SU-DHL-6 (cell line): ENCODE data around the gene SUMO2.

ENCODE experiments used
- H2AFZ ChIP-seq: fragments of 200-600 bp; sonication (generic); 2 replicates; pipeline ENCODE4 v1.6.1; 2014; ENCODE audit warnings: low read depth, mild to moderate bottlenecking, moderate library complexity, mixed read lengths, antibody characterized with exemption, low read length; ENCODE audit not compliant: severe bottlenecking
- H3F3A ChIP-seq: fragments of 200-600 bp; shearing (Covaris generic); 2 replicates; pipeline ENCODE4 v1.6.0; 2016; ENCODE audit warnings: antibody characterized with exemption, mild to moderate bottlenecking; ENCODE audit not compliant: insufficient read depth
- H3K27ac ChIP-seq: fragments of 200-600 bp; sonication (generic); 2 replicates; pipeline ENCODE4 v1.5.1; 2016; ENCODE audit warnings: low read depth, mild to moderate bottlenecking, low read length, moderate library complexity, mixed read lengths
- H3K27me3 ChIP-seq: fragments of 200-600 bp; sonication (generic), shearing (Covaris generic); 2 replicates; pipeline ENCODE4 v1.6.0; 2014; ENCODE audit warnings: mild to moderate bottlenecking, low read length
- H3K36me3 ChIP-seq: fragments of 200-600 bp; sonication (generic); 2 replicates; pipeline ENCODE4 v1.6.1; 2014; ENCODE audit warnings: mild to moderate bottlenecking, low read length, mixed read lengths
- H3K4me2 ChIP-seq: fragments of 300-600, 200-600 bp; shearing (Covaris generic), sonication (generic); 2 replicates; pipeline ENCODE4 v1.6.0; 2014; ENCODE audit warnings: low read length, low read depth, mild to moderate bottlenecking; ENCODE audit not compliant: poor library complexity, severe bottlenecking
- H3K4me3 ChIP-seq: fragments of 200-600 bp; sonication (generic); 2 replicates; pipeline ENCODE4 v1.5.1; 2014; ENCODE audit warnings: antibody characterized with exemption, low read length, mild to moderate bottlenecking, mixed read lengths; ENCODE audit not compliant: insufficient read depth, poor library complexity, severe bottlenecking
- H3K79me2 ChIP-seq: fragments of 200-600 bp; sonication (generic); 2 replicates; pipeline ENCODE4 v1.6.1; 2014; ENCODE audit warnings: mild to moderate bottlenecking, low read length, moderate library complexity; ENCODE audit not compliant: insufficient read depth
- H3K9ac ChIP-seq: fragments of 200-600 bp; sonication (generic); 2 replicates; pipeline ENCODE4 v1.7.0; 2014; ENCODE audit warnings: mild to moderate bottlenecking, low read length
- H3K9me2 ChIP-seq: fragments of 200-600 bp; sonication (generic); replicated peaks from 2 replicates; pipeline ENCODE4 v1.6.1; 2014; ENCODE audit warnings: low read length; ENCODE audit not compliant: insufficient read depth
- H3K9me3 ChIP-seq: fragments of 200-600 bp; sonication (generic); 2 replicates; pipeline ENCODE4 v1.6.1; 2014; ENCODE audit warnings: low read length, mixed read lengths; ENCODE audit not compliant: insufficient read depth
- H4K20me1 ChIP-seq: fragments of 200-600 bp; sonication (generic); 2 replicates; pipeline ENCODE4 v1.6.1; 2014; ENCODE audit warnings: low read depth, mild to moderate bottlenecking, antibody characterized with exemption, low read length, moderate library complexity, mixed read lengths
- EZH2phosphoT487 ChIP-seq: fragments of 200-600 bp; sonication (generic), shearing (Covaris generic); conservative IDR thresholded peaks from 2 replicates; pipeline ENCODE4 v1.6.1; 2018; ENCODE audit warnings: mild to moderate bottlenecking, antibody characterized with exemption, low read length, moderate library complexity, mixed read lengths
- TF ChIP-seq, protein P1 (sequence below): fragments of 200-600 bp; sonication (generic); IDR thresholded peaks from one replicate; pipeline ENCODE4 v1.5.1; 2017; ENCODE audit warnings: antibody characterized with exemption, mild to moderate bottlenecking, low read length, moderate library complexity; ENCODE audit not compliant: insufficient read depth, poor library complexity, severe bottlenecking

The SUMO2 gene

DNA sequence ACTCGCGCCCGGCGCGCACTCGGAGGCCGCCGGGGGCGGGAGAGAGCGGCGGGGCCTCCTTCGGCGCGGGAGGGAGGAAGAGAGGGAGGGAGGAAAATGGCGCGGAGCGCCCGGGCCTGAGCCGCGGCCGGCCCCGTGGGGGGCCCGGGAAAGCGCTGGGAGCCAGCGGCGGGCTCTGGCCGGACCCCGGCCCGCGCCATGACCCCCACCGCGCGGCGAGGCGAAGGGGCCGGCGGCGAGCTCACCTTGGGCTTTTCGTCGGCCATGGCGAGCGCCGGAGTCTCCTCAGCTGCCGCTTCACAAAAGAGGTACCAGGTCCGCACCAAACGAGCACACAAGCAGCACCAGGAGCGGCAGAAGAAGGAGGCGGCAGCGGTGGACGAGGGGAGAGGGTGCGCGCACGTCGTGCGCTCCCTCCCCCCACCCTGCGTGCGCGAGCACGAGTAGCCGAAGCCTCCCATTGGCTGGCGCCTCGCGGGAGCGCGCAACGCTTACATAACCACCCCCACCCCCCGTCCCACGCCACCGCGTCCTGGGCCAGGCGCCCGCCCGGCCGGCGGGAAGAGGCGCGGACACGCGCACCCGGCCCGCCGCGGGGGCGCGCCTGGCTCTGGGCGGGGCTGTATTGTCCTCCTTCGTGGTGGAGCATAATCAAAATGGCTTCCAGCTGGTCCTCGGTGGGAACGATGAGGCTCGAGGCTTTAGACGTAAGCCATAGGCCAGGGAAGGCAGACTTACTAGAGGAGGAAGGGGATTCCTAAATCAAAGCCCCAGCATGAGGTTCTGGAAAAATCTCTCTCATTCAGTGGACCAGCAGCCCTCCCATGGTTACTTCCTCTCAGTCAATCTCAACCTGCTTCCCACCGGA is at the start of gene SUMO2:
SUMO2 (minus strand) TSS at position 391 of the 868 bp plus-strand sequence; CDS start at position 266, 125 bp downstream.
- TF ChIP-seq EZH2phosphoT487 = no peak
- TF ChIP-seq, protein P1, sequence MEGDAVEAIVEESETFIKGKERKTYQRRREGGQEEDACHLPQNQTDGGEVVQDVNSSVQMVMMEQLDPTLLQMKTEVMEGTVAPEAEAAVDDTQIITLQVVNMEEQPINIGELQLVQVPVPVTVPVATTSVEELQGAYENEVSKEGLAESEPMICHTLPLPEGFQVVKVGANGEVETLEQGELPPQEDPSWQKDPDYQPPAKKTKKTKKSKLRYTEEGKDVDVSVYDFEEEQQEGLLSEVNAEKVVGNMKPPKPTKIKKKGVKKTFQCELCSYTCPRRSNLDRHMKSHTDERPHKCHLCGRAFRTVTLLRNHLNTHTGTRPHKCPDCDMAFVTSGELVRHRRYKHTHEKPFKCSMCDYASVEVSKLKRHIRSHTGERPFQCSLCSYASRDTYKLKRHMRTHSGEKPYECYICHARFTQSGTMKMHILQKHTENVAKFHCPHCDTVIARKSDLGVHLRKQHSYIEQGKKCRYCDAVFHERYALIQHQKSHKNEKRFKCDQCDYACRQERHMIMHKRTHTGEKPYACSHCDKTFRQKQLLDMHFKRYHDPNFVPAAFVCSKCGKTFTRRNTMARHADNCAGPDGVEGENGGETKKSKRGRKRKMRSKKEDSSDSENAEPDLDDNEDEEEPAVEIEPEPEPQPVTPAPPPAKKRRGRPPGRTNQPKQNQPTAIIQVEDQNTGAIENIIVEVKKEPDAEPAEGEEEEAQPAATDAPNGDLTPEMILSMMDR = no peak
- Histone ChIP-seq H4K20me1 (peaks cover 6% of the 10 kb centered on the region; the same call in 1 of the 2 replicates), H3K36me3 (peaks cover 8% of the 10 kb centered on the region; the same call in 1 of the 2 replicates), H3K4me2 (peak within 1 kb of the TSS; percentile 79), H3F3A (peaks cover 7% of the 10 kb centered on the region), H2AFZ (peak within 1 kb of the TSS; percentile 23), H3K9me2 (no peaks in the 10 kb centered on the region), H3K9me3 (no peaks in the 10 kb centered on the region), H3K4me3 (peak within 1 kb of the TSS; percentile 81), H3K79me2 (peaks cover 45% of the 10 kb centered on the region), H3K9ac (peak within 1 kb of the TSS; percentile 91), H3K27me3 (no peaks in the 10 kb centered on the region), H3K27ac (peak within 1 kb of the TSS; percentile 90)

DNA sequence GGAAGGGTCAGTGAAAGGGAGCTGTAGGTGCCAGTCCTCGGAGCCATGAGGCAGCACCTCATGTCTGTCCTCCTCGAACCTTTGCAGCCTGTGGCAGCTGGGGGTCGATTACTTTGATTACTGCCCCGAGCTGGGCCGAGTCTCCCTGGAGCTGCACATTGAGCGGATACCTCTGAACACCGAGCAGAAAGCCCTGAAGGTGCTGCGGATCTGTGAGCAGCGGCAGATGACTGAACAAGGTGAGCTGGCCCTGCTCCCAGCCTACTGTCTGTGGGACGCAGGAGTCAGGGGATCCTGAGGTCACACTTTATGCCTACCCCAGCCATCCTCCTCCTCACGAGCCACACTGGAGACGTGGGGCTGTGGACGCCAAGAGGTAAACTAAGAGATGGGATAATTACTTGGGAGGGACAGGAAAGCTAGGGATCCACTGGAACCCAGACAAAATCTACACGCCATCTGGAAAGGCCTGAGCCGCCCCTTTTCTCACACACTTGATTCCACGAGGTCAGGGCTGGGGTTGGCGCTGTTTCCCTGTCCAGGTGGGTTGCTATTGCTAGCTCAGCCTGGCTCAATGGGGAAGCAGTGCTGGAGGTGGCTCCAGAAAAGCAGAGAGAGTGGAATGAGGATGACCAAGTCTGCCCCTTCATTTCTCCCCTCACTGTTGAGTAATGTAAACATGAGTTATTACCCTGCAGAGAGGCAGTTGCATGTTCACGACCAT is 49.1 kb upstream of the SUMO2 start:
- no peak overlapping the region for H2AFZ ChIP-seq
- H3K36me3 ChIP-seq = peaks cover 12% of the 10 kb centered on the region; the same call in 1 of the 2 replicates
- no peak overlapping the region for H3K9ac ChIP-seq
- H3K4me2 ChIP-seq = no peak overlapping the region
- H4K20me1 ChIP-seq = no peaks in the 10 kb centered on the region
- H3K79me2 ChIP-seq = no peaks in the 10 kb centered on the region
- H3K27ac ChIP-seq = no peak overlapping the region
- H3K9me2 ChIP-seq = no peaks in the 10 kb centered on the region
- TF ChIP-seq, protein P1 = no peak
- TF ChIP-seq EZH2phosphoT487 = no peak
- H3K4me3 ChIP-seq = no peak overlapping the region
- H3F3A ChIP-seq = no peaks in the 10 kb centered on the region
- H3K27me3 ChIP-seq = no peaks in the 10 kb centered on the region
- no peaks in the 10 kb centered on the region for H3K9me3 ChIP-seq

DNA sequence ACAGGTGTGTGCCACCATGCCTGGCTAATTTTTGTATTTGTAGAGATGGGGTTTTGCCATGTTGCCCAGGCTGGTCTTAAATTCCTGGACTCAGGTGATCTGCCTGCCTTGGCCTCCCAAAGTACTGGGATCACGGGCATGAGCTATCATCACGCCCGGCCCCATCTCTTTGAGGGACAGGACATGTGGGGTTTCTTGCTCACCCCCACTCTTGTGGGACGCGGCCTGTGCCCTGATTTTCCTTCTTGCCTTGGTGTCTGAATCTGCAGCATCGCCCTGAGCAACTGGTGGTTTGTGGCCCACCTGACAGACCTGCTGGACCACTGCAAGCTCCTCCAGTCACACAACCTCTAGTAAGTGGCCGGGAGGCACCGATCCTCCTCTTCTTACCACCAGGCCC is 48.3 kb upstream of the SUMO2 start:
- H3K79me2 ChIP-seq = no peaks in the 10 kb centered on the region
- H3K27me3 ChIP-seq = no peaks in the 10 kb centered on the region
- peaks cover 12% of the 10 kb centered on the region; the same call in 1 of the 2 replicates for H3K36me3 ChIP-seq
- H3K9me2 ChIP-seq = no peaks in the 10 kb centered on the region
- no peak overlapping the region for H3K4me3 ChIP-seq
- TF ChIP-seq, protein P1 = no peak
- no peak for TF ChIP-seq EZH2phosphoT487
- no peak overlapping the region for H2AFZ ChIP-seq
- H3K9me3 ChIP-seq = no peaks in the 10 kb centered on the region
- H3K4me2 ChIP-seq = no peak overlapping the region
- no peak overlapping the region for H3K9ac ChIP-seq
- no peaks in the 10 kb centered on the region for H4K20me1 ChIP-seq
- no peaks in the 10 kb centered on the region for H3F3A ChIP-seq
- H3K27ac ChIP-seq = no peak overlapping the region
